A549 (cell line): Measurements from ENCODE around the gene JADE3. TPM values are rescaled to one million over a fixed set of nuclear protein-coding genes. Genes with fewer than 3 reads are reported as not detected.

Experiments used
- ATAC-seq, 2 experiments: fragments of 200-7000 bp in 1 of 2; fragments of >200 bp in 1 of 2; cut with Nextera tagmentation in 1 of 2; cut with Tn5 transposase in 1 of 2; 3 replicates each; pipeline versions ENCODE4 v1.8.0 to v1.9.1; 2018 to 2020; ENCODE audit warnings: mild to moderate bottlenecking in 1 of 2, moderate library complexity in 1 of 2
- CTCF ChIA-PET: fragments of 300-600 bp; sonication (Branson Sonifier 250); formaldehyde crosslinking; extraction: SDS; loops from one replicate; lab custom pipeline; 2021; ENCODE audit warnings: antibody characterized with exemption, inconsistent platforms; lab: Yijun Ruan, JAX
- POLR2A ChIA-PET: fragments of 350-600 bp; formaldehyde crosslinking; extraction: SDS; loops from one replicate; lab custom pipeline; 2021; ENCODE audit warnings: antibody characterized with exemption, inconsistent platforms; lab: Yijun Ruan, JAX
- DNase-seq, 2 experiments: peaks; one replicate each; pipeline versions ENCODE4 v3.0.0 to v3.0.0-alpha.2; 2011 to 2016; ENCODE audit warnings: low read depth in 1 of 2, low spot score in 1 of 2
- FAIRE-seq: peaks from 2 replicates; lab custom pipeline; 2011; peaks lifted over from hg19 to GRCh38; lab: Jason Lieb, UNC
- H3K27ac ChIP-seq, 2 experiments: fragments of >200 bp; sonication (Bioruptor Twin); formaldehyde crosslinking; 3 replicates each; pipeline ENCODE4 v1.5.1; 2016 to 2017
- H3K4me1 ChIP-seq: fragments of >200 bp; sonication (Bioruptor Twin); formaldehyde crosslinking; 3 replicates; pipeline ENCODE4 v1.6.1; 2016
- H3K4me2 ChIP-seq: fragments of >200 bp; sonication (Bioruptor Twin); formaldehyde crosslinking; 3 replicates; pipeline ENCODE4 v1.6.1; 2016
- H3K4me3 ChIP-seq: fragments of >200 bp; sonication (Bioruptor Twin); formaldehyde crosslinking; 3 replicates; pipeline ENCODE4 v1.5.1; 2016
- H3K9me3 ChIP-seq: fragments of >200 bp; sonication (Bioruptor Twin); formaldehyde crosslinking; 3 replicates; pipeline ENCODE4 v1.6.1; 2016
- CBX8 ChIP-seq: fragments of 200-600 bp; sonication (generic); IDR thresholded peaks from 2 replicates; pipeline ENCODE4 v1.6.1; 2016
- EP300 ChIP-seq, 2 experiments: fragments of >200 bp; sonication (Bioruptor Twin); formaldehyde crosslinking; IDR thresholded peaks; 2 replicates in 1 of 2; 3 replicates in 1 of 2; pipeline ENCODE4 v1.6.1; 2016 to 2017
- ESRRA ChIP-seq: fragments of 150-350 bp; IDR thresholded peaks from 2 replicates; pipeline ENCODE4 v1.6.1; 2014; ENCODE audit warnings: mild to moderate bottlenecking, low read length, borderline replicate concordance
- FOSB ChIP-seq: fragments of 250-450 bp; sonication (Bioruptor Pico); IDR thresholded peaks from 2 replicates; pipeline ENCODE4 v1.5.0; 2020; ENCODE audit warnings: mild to moderate bottlenecking, moderate library complexity
- FOSL2 ChIP-seq, 2 experiments: fragments of 450-650 bp in 1 of 2; fragments of >200 bp in 1 of 2; sonication (Bioruptor Twin) in 1 of 2; formaldehyde crosslinking; IDR thresholded peaks; 2 replicates each; pipeline versions ENCODE4 v1.5.0 to v1.6.1; 2016 to 2020; ENCODE audit warnings: mild to moderate bottlenecking in 1 of 2, moderate library complexity in 1 of 2
- FOXS1 ChIP-seq: fragments of 250-450 bp; sonication (Bioruptor Pico); IDR thresholded peaks from 2 replicates; pipeline ENCODE4 v1.5.0; 2020; ENCODE audit warnings: mild to moderate bottlenecking, moderate library complexity
- HEYL ChIP-seq: fragments of 250-450 bp; sonication (Bioruptor Pico); IDR thresholded peaks from 2 replicates; pipeline ENCODE4 v1.8.0; 2021; ENCODE audit warnings: mild to moderate bottlenecking, moderate library complexity
- HOXA7 ChIP-seq: fragments of 250-450 bp; sonication (Bioruptor Pico); IDR thresholded peaks from 2 replicates; pipeline ENCODE4 v1.5.0; 2020; ENCODE audit warnings: mild to moderate bottlenecking, moderate library complexity
- JUNB ChIP-seq: fragments of >200 bp; sonication (Bioruptor Twin); formaldehyde crosslinking; IDR thresholded peaks from 2 replicates; pipeline ENCODE4 v1.6.1; 2016
- KDM5A ChIP-seq: fragments of 200-600 bp; sonication (generic); IDR thresholded peaks from 2 replicates; pipeline ENCODE4 v1.6.1; 2016; ENCODE audit warnings: antibody characterized with exemption, mild to moderate bottlenecking
- MAFK ChIP-seq: fragments of 450-650 bp; IDR thresholded peaks from 2 replicates; pipeline ENCODE4 v1.6.1; 2014; ENCODE audit not compliant: partially characterized antibody
- NFE2L2 ChIP-seq: fragments of 150-350 bp; conservative IDR thresholded peaks from 2 replicates; pipeline ENCODE4 v1.6.1; 2014; ENCODE audit warnings: low read length
- NPAS2 ChIP-seq: fragments of 250-450 bp; sonication (Bioruptor Pico); IDR thresholded peaks from 2 replicates; pipeline ENCODE4 v1.8.0; 2022; ENCODE audit warnings: mild to moderate bottlenecking, moderate library complexity, borderline replicate concordance
- PHF8 ChIP-seq: fragments of 200-600 bp; sonication (generic); IDR thresholded peaks from 2 replicates; pipeline ENCODE4 v1.6.1; 2016; ENCODE audit warnings: low read depth, mild to moderate bottlenecking, antibody characterized with exemption, moderate library complexity, borderline replicate concordance
- RCOR1 ChIP-seq: fragments of 150-350 bp; IDR thresholded peaks from 2 replicates; pipeline ENCODE4 v1.6.1; 2014; ENCODE audit warnings: antibody characterized with exemption, low read length, low read depth
- SMC3 ChIP-seq: fragments of >200 bp; sonication (Bioruptor Twin); formaldehyde crosslinking; IDR thresholded peaks from 3 replicates; pipeline ENCODE4 v1.6.1; 2018; ENCODE audit warnings: inconsistent platforms
- TFCP2L1 ChIP-seq: fragments of 250-450 bp; sonication (Bioruptor Pico); IDR thresholded peaks from 2 replicates; pipeline ENCODE4 v1.5.0; 2021; ENCODE audit warnings: mild to moderate bottlenecking
- TP53 ChIP-seq: fragments of 250-450 bp; sonication (Bioruptor Pico); IDR thresholded peaks from 2 replicates; pipeline ENCODE4 v1.5.0; 2021; ENCODE audit warnings: mild to moderate bottlenecking, moderate library complexity
- WGBS: methylation state at CpG from one replicate; pipeline ENCODE4 v1.1.6; 2017; ENCODE audit errors: missing lambda C conversion rate; 5-methylcytosine and 5-hydroxymethylcytosine counted together
- polyA plus RNA-seq, 4 experiments: library from polyadenylated mRNA; depleted of rRNA in 3 of 4; stranded (reverse); fragments of >200 nt; fragmentation: RNase III in 1 of 4; extraction: RNeasy Plus Mini Kit Qiagen cat#74134 plus additional on column Dnase treatment in 1 of 4; gene quantifications; 2 replicates in 3 of 4; 3 replicates in 1 of 4; pipeline ENCODE4 v1.2.3, GENCODE V29; 2011 to 2017
- TF ChIP-seq, protein P1 (sequence below): fragments of >200 bp; sonication (Bioruptor Twin); formaldehyde crosslinking; IDR thresholded peaks from 2 replicates; pipeline ENCODE4 v1.6.1; 2016
- TF ChIP-seq, protein P2 (sequence below): fragments of 250-450 bp; sonication (Bioruptor Pico); IDR thresholded peaks from 2 replicates; pipeline ENCODE4 v1.5.0; 2021; ENCODE audit warnings: mild to moderate bottlenecking, moderate library complexity, borderline replicate concordance
- TF ChIP-seq, protein P3 (sequence below): IDR thresholded peaks from 2 replicates; pipeline ENCODE4 v1.6.1; 2012
- TF ChIP-seq, protein P4 (sequence below): fragments of >200 bp; sonication (Bioruptor Twin); formaldehyde crosslinking; IDR thresholded peaks from 3 replicates; pipeline ENCODE4 v1.6.1; 2016
- TF ChIP-seq, protein P5 (sequence below): fragments of 200-600 bp; sonication (generic); IDR thresholded peaks from 2 replicates; pipeline ENCODE4 v1.6.1; 2016; ENCODE audit warnings: antibody characterized with exemption, mild to moderate bottlenecking, moderate library complexity
- TF ChIP-seq, protein P6 (sequence below): fragments of >200 bp; sonication (Bioruptor Twin); formaldehyde crosslinking; IDR thresholded peaks from 3 replicates; pipeline ENCODE4 v1.5.1; 2016

JADE3 gene
- polyA plus RNA-seq, 2 of the 4 experiments (the other 2 are of a cell fraction): 10.6 to 19.8 TPM

DNA sequence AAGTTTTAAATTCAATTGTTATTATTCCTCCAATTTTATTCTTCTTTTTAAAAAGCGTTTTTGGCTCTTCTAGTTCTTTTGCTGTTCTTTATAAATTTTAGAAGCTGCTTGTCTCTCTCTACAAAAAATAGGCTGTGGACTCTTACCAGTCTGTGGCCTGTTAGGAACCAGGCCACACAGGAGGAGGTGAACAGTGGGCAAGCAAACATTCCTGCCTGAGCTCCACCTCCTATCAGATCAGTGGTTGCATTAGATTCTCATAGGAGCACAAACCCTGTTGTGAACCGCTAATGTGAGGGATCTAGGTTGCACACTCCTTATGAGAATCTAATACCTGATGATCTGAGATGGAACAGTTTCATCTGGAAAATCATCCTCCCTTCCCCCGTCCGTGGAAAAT is 23.1 kb downstream of the JADE3 start:
- Histone ChIP-seq H3K27ac (no peak overlapping the region), H3K4me1 (no peaks in the 10 kb centered on the region)
- CTCF ChIA-PET: no interaction called here
- WGBS: 89% methylated on average over 4 of the region's 4 CpGs
- POLR2A ChIA-PET: no interaction called here
- no peak for TF ChIP-seq CBX8
- no peak for TF ChIP-seq ESRRA
- TF ChIP-seq KDM5A: no peak
- TF ChIP-seq FOXS1 (CRISPR knock-in tag): no peak
- TF ChIP-seq, protein P1, sequence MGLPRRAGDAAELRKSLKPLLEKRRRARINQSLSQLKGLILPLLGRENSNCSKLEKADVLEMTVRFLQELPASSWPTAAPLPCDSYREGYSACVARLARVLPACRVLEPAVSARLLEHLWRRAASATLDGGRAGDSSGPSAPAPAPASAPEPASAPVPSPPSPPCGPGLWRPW: no peak
- TF ChIP-seq FOSB (CRISPR knock-in tag): no peak
- TF ChIP-seq NPAS2 (CRISPR knock-in tag): no peak
- TF ChIP-seq JUNB: no peak
- TF ChIP-seq RCOR1: no peak
- no peak for TF ChIP-seq NFE2L2
- TF ChIP-seq, protein P2, sequence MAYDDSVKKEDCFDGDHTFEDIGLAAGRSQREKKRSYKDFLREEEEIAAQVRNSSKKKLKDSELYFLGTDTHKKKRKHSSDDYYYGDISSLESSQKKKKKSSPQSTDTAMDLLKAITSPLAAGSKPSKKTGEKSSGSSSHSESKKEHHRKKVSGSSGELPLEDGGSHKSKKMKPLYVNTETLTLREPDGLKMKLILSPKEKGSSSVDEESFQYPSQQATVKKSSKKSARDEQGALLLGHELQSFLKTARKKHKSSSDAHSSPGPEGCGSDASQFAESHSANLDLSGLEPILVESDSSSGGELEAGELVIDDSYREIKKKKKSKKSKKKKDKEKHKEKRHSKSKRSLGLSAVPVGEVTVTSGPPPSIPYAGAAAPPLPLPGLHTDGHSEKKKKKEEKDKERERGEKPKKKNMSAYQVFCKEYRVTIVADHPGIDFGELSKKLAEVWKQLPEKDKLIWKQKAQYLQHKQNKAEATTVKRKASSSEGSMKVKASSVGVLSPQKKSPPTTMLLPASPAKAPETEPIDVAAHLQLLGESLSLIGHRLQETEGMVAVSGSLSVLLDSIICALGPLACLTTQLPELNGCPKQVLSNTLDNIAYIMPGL: no peak
- TF ChIP-seq HOXA7 (CRISPR knock-in tag): no peak
- TF ChIP-seq TFCP2L1: no peak
- TF ChIP-seq TP53: no peak
- no peak for TF ChIP-seq HEYL (CRISPR knock-in tag)
- TF ChIP-seq, protein P3, sequence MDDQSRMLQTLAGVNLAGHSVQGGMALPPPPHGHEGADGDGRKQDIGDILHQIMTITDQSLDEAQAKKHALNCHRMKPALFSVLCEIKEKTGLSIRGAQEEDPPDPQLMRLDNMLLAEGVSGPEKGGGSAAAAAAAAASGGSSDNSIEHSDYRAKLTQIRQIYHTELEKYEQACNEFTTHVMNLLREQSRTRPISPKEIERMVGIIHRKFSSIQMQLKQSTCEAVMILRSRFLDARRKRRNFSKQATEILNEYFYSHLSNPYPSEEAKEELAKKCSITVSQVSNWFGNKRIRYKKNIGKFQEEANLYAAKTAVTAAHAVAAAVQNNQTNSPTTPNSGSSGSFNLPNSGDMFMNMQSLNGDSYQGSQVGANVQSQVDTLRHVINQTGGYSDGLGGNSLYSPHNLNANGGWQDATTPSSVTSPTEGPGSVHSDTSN: no peak
- TF ChIP-seq FOSL2 (IDR thresholded peaks at IDR 0.05): no peak
- no peak for TF ChIP-seq FOSL2 (CRISPR knock-in tag; IDR thresholded peaks at IDR 0.05)
- TF ChIP-seq, protein P4, sequence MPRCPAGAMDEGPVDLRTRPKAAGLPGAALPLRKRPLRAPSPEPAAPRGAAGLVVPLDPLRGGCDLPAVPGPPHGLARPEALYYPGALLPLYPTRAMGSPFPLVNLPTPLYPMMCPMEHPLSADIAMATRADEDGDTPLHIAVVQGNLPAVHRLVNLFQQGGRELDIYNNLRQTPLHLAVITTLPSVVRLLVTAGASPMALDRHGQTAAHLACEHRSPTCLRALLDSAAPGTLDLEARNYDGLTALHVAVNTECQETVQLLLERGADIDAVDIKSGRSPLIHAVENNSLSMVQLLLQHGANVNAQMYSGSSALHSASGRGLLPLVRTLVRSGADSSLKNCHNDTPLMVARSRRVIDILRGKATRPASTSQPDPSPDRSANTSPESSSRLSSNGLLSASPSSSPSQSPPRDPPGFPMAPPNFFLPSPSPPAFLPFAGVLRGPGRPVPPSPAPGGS: no peak
- TF ChIP-seq, protein P5, sequence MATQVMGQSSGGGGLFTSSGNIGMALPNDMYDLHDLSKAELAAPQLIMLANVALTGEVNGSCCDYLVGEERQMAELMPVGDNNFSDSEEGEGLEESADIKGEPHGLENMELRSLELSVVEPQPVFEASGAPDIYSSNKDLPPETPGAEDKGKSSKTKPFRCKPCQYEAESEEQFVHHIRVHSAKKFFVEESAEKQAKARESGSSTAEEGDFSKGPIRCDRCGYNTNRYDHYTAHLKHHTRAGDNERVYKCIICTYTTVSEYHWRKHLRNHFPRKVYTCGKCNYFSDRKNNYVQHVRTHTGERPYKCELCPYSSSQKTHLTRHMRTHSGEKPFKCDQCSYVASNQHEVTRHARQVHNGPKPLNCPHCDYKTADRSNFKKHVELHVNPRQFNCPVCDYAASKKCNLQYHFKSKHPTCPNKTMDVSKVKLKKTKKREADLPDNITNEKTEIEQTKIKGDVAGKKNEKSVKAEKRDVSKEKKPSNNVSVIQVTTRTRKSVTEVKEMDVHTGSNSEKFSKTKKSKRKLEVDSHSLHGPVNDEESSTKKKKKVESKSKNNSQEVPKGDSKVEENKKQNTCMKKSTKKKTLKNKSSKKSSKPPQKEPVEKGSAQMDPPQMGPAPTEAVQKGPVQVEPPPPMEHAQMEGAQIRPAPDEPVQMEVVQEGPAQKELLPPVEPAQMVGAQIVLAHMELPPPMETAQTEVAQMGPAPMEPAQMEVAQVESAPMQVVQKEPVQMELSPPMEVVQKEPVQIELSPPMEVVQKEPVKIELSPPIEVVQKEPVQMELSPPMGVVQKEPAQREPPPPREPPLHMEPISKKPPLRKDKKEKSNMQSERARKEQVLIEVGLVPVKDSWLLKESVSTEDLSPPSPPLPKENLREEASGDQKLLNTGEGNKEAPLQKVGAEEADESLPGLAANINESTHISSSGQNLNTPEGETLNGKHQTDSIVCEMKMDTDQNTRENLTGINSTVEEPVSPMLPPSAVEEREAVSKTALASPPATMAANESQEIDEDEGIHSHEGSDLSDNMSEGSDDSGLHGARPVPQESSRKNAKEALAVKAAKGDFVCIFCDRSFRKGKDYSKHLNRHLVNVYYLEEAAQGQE: no peak
- no peak for TF ChIP-seq EP300 (IDR thresholded peaks at IDR 0.05)
- TF ChIP-seq, all 56 proteins: peak for 0
- ATAC-seq (no peak), DNase-seq (no peak), FAIRE-seq (no peak)
- no peaks in the 10 kb centered on the region for H3K9me3 ChIP-seq
- H3K4me3 ChIP-seq: no peak overlapping the region
- H3K4me2 ChIP-seq: no peak overlapping the region

DNA sequence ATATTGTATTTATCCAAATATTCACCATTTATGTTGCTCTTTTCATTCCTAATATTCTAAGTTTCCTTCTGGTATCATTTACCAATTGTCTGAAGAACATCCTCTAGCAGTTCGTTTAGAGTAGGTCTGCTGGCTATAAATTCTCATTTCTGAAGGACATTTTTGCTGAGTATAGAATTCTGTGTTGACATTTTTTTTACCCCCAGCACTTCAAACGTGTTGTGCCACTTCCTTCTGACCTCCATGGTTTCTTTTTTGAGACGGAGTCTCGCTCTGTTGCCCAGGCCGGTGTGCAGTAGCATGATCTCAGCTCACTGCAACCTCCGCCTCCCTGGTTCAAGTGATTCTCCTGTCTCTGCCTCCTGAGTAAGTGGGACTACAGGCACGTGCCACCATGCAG is 26.4 kb downstream of the JADE3 start:
- 85% methylated on average over 6 of the region's 7 CpGs for WGBS
- Histone ChIP-seq H3K4me3 (no peak overlapping the region), H3K27ac (no peak overlapping the region), H3K4me1 (no peaks in the 10 kb centered on the region), H3K9me3 (no peaks in the 10 kb centered on the region), H3K4me2 (no peak overlapping the region)
- no peak for ATAC-seq
- DNase-seq: no peak
- POLR2A ChIA-PET: no interaction called here
- CTCF ChIA-PET: interaction anchor here (0.9 to 1.4 kb wide), 3 partner anchors 17 to 39 kb away, joined by 3 to 4 read pairs (median 3); no protein-coding TSS in a partner anchor
- FAIRE-seq: no peak
- TF ChIP-seq, protein P6, sequence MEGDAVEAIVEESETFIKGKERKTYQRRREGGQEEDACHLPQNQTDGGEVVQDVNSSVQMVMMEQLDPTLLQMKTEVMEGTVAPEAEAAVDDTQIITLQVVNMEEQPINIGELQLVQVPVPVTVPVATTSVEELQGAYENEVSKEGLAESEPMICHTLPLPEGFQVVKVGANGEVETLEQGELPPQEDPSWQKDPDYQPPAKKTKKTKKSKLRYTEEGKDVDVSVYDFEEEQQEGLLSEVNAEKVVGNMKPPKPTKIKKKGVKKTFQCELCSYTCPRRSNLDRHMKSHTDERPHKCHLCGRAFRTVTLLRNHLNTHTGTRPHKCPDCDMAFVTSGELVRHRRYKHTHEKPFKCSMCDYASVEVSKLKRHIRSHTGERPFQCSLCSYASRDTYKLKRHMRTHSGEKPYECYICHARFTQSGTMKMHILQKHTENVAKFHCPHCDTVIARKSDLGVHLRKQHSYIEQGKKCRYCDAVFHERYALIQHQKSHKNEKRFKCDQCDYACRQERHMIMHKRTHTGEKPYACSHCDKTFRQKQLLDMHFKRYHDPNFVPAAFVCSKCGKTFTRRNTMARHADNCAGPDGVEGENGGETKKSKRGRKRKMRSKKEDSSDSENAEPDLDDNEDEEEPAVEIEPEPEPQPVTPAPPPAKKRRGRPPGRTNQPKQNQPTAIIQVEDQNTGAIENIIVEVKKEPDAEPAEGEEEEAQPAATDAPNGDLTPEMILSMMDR: no peak
- TF ChIP-seq TP53 (no peak), PHF8 (no peak), SMC3 (no peak), FOSL2 (IDR thresholded peaks at IDR 0.05) (no peak), FOSL2 (CRISPR knock-in tag; IDR thresholded peaks at IDR 0.05) (no peak), MAFK (no peak)
- TF ChIP-seq, protein P5: no peak
